Measurements from ENCODE around the gene TMEM223.
"Not testable (repeated sequence)": the region's sequence is repeated elsewhere in the genome, so short reads cannot be mapped to it uniquely, and the experiment has no call there.

The TMEM223 gene

DNA sequence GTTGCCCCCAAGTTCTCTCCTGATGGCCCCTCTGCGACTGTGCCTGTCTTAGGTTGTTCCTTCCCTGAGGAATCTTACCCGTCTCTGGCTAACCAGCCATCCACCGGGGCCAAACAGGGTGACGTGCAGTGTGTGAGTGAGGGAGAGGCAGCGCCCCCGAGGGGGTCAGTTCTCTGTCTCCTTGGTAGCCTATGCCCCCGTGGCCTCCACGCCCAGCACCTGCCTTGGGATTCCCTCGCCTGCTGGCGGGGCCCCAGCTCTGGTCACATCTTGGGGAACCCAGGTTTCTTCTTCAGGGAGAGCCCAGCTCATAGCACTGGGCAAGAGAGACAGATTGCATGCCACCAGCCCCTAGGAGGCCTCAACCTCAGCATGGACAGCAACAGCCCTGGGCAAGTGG lies 7.7 kb upstream of the TMEM223 start:
- no peak for DNase-seq

DNA sequence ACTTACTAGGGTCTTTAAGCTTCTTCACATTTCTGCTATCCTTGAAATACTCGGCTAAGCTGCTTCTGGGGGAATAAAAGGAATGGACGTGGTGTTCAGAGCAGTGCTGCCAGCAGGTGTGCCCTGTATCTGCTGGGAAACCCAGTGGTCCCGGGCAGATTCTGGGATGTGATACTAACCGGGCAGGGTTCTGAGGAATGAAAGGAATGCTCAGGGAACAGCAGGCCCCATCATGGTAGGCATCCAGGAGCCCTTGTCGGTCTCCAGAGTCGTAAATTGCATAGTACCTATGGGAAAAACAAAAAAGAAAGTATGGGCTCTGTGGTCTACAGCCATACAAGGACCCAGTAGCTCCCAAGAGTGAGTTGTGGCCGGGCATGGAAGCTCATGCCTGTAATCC lies 4.5 kb upstream of the TMEM223 start:
- DNase-seq, result no peak

GRCh38 chr11:62794201-62794775 lies 2.5 kb upstream of the TMEM223 start:
- no peak for DNase-seq

- no peak for DNase-seq
Measured at GRCh38 chr11:62792202-62792575, 383 bp upstream of the TMEM223 start.

- DNase-seq, result no peak
Measured at GRCh38 chr11:62789576-62789975, 2.2 kb downstream of the TMEM223 start.

DNA sequence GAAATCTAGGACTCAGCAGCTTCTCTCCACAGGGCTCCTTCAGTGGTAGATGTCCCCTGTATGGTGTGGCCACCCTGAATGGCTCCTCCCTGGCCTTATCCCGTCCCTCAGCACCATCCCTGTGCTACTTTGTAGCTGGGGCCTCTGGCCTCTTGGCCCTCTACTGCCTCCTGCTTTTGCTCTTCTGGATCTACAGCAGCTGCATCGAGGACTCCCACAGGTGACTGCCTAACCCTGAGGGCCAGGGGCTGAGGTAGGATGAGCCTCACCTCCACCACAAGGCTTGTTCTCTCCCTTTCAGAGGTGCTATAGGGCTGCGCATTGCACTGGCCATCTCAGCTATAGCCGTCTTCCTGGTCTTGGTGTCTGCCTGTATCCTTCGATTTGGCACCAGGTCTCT lies 2.8 kb downstream of the TMEM223 start:
- DNase-seq, result no peak

DNA sequence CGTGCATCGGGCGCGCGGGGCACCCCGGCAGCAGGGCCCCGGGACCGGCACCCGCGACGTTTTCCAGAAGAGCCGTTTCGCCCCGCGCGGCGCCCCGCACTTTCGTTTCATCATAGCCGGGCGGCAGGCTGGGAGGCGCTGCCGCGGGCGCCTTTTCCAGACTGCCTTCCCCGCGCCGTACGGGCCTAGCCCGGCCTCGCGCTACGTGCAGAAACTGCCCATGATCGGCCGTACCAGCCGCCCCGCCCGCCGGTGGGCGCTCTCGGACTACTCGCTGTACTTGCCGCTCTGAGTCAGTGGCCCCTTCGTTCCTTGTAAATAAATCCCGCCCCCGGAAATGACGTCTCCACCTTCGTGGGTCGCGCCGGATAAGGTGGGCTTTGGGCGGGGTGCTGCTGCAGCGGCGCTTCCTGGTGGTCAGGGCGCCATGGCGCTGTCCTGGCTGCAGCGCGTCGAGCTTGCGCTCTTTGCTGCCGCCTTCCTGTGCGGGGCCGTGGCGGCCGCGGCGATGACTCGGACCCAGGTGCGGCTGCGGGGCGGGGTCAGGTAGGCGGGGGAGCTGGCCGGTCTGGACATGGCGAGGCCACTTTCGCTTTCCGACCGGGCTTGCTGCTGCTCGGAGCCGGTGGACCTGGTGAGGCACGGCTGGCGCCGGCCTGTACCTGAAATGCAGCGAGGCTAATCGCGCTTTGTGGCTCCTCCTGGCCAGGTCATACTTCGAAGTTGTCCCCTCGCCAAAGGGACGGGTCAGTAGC lies 4.6 kb downstream of the TMEM223 start, which contains the start of gene TMEM179B:
TMEM179B (plus strand) TSS at position 398 of the 755 bp plus-strand sequence; CDS start at position 428, 30 bp downstream.
- DNase-seq, result peak; percentile 97

- peak; percentile 75 to 76 for DNase-seq
Measured at GRCh38 chr11:62786318-62787004, 5.3 kb downstream of the TMEM223 start.

DNA sequence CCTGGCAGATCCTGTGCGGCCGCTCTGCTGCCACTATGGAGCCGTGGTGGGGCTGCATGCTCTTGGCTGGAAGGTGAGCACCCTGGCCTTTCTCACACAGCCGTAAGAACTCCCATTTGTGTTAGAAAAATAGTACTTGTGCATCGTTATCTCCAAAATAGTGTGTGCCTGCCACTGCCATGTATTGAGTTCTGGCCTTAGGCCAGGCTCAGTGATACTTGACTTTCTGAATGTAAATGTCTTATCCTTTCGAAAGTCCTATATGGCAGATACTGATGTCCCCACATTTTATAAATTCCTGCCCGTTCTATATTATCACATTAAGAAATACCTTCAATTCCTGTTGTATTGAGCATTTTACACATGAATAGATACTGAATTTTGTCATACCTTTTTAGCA lies 9.1 kb downstream of the TMEM223 start:
- DNase-seq, result no peak

GRCh38 chr11:62778441-62778840 lies 13.4 kb downstream of the TMEM223 start:
- no peak for DNase-seq

GRCh38 chr11:62777389-62777788 lies 14.4 kb downstream of the TMEM223 start:
- DNase-seq, result no peak

GRCh38 chr11:62775646-62776045 lies 16.2 kb downstream of the TMEM223 start:
- DNase-seq, result no peak

- no peak for DNase-seq
Measured at GRCh38 chr11:62774407-62774806, 17.4 kb downstream of the TMEM223 start.

DNA sequence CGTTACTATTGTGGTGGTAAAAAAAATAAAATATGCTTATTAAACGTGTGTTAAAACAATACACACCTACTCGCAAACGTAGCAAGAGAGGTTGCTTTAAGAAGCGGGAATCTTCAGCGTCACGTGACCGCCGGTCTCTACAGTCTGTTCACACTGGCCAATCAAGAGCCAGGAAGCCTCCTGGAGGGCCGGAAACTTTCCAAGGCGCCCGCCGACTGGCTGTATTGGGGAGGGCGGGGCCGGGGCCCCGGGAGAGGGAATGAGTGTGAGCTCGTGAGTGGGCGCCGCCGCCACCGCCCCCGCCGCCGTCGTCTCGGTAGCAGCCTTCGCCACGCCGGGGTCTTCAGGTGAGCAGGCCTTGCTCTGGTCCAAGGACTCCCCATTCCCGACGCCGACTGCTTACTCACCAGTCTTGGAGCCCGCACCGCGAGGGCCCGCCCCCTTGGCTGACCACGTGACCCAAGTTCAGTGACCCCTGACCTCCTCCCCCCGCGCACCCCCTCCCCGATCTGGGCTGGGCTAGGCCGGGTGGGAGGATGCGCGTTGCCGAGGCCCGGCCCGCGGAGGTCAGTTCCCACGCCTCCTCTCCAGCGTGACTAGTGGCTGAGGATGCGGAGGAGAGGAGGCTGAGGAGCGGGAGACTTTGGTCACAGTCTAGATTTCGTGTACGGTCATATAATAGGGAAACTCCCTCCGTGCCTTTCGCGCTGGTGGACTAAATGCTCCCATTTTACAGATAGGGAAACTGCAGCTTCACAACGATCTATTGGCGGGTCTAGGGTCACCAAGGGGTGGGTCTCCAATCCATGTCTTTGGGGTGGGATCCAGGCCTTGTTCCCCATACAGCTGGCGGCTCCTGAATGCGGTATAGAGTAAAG lies 20.4 kb downstream of the TMEM223 start, which contains the start of gene TAF6L:
TAF6L (plus strand) TSS at position 253 of the 878 bp plus-strand sequence. CDS start 4,388 bp downstream, outside the sequence.
- DNase-seq, result peak; percentile 90 to 92

GRCh38 chr11:62770778-62771143 lies 21.0 kb downstream of the TMEM223 start:
- no peak for DNase-seq

DNA sequence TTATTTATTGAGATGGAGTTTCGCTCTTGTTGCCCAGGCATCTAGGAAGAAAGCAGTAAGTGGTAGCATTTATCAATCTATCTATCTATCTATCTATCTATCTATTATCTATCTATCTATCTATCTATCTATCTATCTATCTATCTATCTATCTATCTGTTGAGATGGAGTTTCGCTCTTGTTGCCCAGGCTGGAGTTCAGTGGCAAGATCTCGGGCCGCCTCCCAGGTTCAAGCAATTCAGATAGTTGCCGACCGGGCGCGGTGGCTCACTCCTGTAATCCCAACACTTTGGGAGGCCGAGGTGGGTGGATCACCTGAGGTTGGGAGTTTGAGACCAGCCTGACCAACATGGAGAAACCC lies 31.0 kb downstream of the TMEM223 start:
- DNase-seq, result not testable (repeated sequence)

DNA sequence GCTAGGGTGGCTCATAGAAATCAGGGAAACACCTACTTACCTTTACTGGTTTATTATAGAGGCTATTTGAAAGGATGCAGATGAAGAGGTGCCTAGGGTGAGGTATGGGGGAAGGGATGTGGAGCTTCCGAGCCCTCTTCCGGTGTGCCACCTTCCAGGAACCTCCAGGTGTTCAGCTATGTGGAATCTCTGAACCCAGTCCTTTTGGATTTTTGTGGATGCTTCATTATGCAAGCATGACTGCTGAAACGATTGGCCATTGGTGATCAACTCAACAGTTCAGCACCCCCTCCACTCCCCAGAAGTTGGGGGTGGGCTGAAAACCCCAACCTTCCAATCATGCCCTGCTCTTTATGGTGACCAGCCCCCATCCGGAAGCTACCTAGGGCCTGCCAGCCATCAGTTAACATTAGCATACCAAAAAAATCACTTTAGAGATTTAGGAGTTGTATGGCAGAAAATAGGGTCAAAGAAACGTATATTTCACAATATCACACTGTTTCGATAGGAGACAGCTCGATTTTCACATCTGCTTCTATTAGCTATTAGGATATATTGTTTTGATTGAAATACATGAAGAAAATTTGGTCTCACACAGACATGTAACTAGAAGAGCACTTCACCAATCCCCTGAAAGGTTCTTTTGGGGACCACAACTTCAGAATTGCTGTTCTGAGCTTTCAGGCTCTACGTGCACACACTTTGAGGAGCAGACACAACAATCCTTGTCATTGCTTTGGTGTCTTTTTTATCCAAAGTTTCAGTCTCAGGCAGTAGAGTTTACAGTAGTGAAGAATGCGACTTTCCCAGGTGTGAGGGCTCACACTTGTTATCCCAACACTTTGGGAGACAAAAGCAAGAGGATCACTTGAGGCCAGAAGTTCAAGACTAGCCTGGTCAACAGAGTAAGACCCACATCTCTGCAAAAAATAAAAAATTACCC lies 33.7 kb downstream of the TMEM223 start:
- DNase-seq, result no peak

DNA sequence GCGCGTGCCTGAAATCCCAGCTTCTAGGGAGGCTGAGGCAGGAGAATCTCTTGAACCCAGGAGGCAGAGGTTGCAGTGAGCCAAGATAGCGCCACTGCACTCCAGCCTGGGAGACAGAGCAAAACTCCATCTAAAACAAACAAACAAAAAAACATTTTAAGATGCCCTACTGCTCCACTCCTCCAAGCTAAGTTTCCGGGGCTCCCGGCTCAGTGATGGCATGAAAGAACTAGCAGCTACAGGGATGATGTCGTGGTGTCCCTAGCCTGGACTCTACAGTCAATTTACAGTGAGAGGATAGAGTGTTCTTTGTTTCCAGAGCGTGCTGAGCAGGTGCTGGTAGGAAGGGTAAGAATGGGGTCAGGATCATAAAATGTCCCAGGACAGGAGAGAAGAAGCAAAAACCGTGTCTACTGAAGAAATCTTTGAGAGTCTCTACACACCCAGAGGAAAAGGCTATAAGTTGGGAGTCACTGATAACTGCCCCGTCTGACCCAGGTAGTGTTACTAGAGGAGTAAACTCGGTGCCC lies 36.7 kb downstream of the TMEM223 start:
- no peak for DNase-seq

- DNase-seq, result peak; percentile 95 to 97
Measured at GRCh38 chr11:62753736-62754603, 37.8 kb downstream of the TMEM223 start, which contains the start of gene ZBTB3. TSS of gene ZBTB3 (minus strand) at chr11:62754160. CDS start at chr11:62753664, 496 bp downstream.

DNA sequence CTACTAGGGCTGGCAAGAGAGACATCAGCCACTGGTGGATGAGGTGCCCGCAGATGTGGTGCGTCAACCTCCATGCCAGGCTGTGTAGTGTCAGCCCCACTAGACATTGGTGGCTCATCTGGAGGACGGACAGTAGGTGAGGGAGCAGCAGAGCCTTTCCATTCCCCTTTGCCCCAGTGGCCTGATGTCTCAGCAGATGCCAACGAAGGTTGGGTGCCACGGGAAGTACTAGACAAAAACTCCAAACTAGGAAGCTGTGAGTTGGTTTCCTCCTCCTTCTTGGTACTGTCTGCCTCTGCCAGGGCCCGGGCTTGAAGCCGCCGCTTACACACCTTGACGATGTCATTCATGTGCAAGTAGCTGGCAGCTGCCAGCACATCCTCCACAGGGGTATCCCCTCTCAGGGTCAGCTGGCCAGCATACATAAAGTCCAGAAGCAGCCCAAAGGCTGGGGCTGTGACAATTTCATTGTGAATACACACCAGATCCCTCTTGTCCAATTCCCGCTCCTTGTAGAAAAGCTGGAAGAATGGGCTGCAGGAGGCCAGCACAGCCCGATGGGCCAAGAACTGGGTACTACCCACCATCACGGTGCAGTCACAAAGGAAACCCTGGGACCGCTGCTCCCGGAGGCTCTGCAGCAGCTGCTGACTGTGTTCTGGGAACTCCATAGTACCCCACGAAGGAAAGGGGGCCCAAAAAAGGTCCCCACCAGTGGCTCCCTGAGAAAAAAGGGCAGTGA lies 38.6 kb downstream of the TMEM223 start:
- no peak for DNase-seq
